KMS-11 (cell line): ENCODE data around the gene FOCAD.

Source experiments
- H2AFZ ChIP-seq: fragments of 200-600 bp; sonication (generic); 2 replicates; pipeline ENCODE4 v1.6.1; 2016; ENCODE audit warnings: antibody characterized with exemption, mixed run types, low read depth
- H3K27ac ChIP-seq: fragments of 200-600 bp; sonication (generic); 2 replicates; pipeline ENCODE4 v1.6.1; 2016; ENCODE audit warnings: mild to moderate bottlenecking, mixed run types
- H3K27me3 ChIP-seq: fragments of 200-600 bp; sonication (generic); 2 replicates; pipeline ENCODE4 v1.6.1; 2017; ENCODE audit warnings: mild to moderate bottlenecking, low read depth, mixed run types, moderate library complexity; ENCODE audit not compliant: insufficient read depth
- H3K36me3 ChIP-seq: fragments of 200-600 bp; sonication (generic); 2 replicates; pipeline ENCODE4 v1.6.1; 2017; ENCODE audit warnings: mild to moderate bottlenecking, mixed run types; ENCODE audit not compliant: insufficient read depth
- H3K4me1 ChIP-seq: fragments of 200-600 bp; sonication (generic); 2 replicates; pipeline ENCODE4 v1.6.1; 2016; ENCODE audit warnings: mild to moderate bottlenecking, low read depth, mixed run types; ENCODE audit not compliant: poor library complexity, severe bottlenecking
- H3K4me2 ChIP-seq: fragments of 200-600 bp; sonication (generic); 2 replicates; pipeline ENCODE4 v1.7.0; 2016; ENCODE audit warnings: mild to moderate bottlenecking, mixed run types
- H3K4me3 ChIP-seq: fragments of 200-600 bp; sonication (generic); IDR thresholded peaks from 2 replicates; pipeline ENCODE4 v1.6.1; 2017; ENCODE audit warnings: low read depth, low read length, mixed read lengths; ENCODE audit not compliant: insufficient read depth
- H3K79me2 ChIP-seq: fragments of 200-600 bp; sonication (generic); 2 replicates; pipeline ENCODE4 v1.6.1; 2016; ENCODE audit warnings: low read depth, mixed run types; ENCODE audit not compliant: insufficient read depth
- H3K9ac ChIP-seq: fragments of 200-600 bp; sonication (generic); 2 replicates; pipeline ENCODE4 v1.6.1; 2016; ENCODE audit warnings: mild to moderate bottlenecking, mixed run types
- H4K20me1 ChIP-seq: fragments of 200-600 bp; sonication (generic); 2 replicates; pipeline ENCODE4 v1.6.1; 2016; ENCODE audit warnings: mild to moderate bottlenecking, mixed run types; ENCODE audit not compliant: insufficient read depth
- TF ChIP-seq, protein P1 (sequence below): fragments of 200-600 bp; sonication (generic); conservative IDR thresholded peaks from 2 replicates; pipeline ENCODE4 v1.6.1; 2017; ENCODE audit warnings: low read depth, mild to moderate bottlenecking, antibody characterized with exemption, low read length, moderate library complexity, mixed read lengths

Gene FOCAD

DNA sequence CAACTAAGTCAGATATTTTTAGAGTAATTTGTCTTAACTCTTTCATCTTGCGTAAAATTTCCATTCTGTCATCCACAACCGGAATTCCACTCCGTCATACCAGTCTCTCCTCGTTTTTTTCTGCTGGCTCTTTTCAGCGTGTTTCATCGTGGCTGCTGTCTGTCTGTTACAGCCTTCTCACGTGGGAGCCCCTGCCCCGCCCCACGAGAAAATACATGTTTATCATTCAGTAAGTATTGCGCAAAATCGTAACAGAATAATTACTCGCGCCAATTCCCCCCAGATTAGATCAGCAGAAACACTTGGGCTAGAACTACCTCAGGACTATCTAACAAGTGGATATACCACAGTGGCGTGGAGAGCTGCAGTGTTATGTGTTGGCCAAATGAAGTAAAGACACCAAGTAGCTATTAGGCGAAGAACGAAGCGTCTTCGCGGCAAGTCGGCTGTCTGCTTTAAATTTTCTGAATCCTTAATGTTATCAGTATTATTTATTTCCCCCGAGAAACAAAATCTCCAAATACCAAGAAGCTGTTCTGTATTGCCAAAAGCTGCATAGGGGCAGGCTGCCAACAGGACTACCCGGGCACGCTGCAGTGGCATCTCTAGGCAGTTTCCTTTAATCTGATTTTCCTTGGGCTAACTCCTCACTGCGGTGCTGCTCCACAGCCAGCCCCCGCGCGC, 566 bp upstream of the FOCAD start:
- Histone ChIP-seq H2AFZ (peak overlapping the region; percentile 64), H3K27ac (peak overlapping the region; percentile 81), H3K4me2 (peak overlapping the region; percentile 65), H3K4me3 (no peak overlapping the region), H3K79me2 (peaks cover 31% of the 10 kb centered on the region), H3K27me3 (no peaks in the 10 kb centered on the region), H3K4me1 (peaks cover 25% of the 10 kb centered on the region), H3K9ac (peak overlapping the region; percentile 81; the same call in 1 of the 2 replicates), H4K20me1 (no peaks in the 10 kb centered on the region), H3K36me3 (no peaks in the 10 kb centered on the region)
- TF ChIP-seq, protein P1, sequence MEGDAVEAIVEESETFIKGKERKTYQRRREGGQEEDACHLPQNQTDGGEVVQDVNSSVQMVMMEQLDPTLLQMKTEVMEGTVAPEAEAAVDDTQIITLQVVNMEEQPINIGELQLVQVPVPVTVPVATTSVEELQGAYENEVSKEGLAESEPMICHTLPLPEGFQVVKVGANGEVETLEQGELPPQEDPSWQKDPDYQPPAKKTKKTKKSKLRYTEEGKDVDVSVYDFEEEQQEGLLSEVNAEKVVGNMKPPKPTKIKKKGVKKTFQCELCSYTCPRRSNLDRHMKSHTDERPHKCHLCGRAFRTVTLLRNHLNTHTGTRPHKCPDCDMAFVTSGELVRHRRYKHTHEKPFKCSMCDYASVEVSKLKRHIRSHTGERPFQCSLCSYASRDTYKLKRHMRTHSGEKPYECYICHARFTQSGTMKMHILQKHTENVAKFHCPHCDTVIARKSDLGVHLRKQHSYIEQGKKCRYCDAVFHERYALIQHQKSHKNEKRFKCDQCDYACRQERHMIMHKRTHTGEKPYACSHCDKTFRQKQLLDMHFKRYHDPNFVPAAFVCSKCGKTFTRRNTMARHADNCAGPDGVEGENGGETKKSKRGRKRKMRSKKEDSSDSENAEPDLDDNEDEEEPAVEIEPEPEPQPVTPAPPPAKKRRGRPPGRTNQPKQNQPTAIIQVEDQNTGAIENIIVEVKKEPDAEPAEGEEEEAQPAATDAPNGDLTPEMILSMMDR = no peak

DNA sequence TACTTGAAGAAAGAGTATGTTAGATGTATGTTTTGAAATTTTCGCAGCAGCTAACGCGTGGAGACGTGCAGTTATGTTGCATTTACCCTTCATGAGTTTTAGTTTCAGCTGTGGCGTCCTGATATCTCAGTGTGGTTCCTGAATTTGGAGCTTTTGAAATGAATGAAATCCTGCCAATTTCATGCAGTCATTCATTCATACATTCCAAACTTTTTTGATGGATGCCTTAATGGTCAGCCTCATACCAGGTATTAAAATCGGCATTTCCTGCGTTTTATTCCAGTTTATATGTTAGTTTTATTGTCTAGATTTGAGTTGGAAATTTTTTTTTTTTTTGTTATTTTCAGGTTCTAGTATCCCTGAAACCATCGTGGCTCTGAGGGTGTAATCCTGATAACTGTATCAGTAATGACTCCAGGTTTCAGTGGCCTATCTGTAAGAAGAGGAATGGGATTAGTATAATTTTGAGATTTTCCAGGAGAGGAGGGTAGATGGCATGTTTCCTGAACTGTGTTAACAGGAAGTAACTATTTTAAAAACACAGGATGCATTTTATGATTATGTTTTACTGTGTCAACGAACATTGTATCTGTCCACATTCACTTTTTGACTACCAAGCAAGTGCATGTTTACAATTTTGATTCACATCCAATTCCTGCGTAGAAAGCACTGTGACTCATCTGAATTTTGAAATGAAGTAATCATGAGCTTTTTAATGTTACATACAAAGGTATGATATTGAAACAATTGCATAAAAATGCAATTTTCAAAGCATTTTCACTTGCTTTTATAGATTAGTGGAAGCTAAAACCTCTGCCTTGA, 1.0 kb downstream of the FOCAD start:
- Histone ChIP-seq H2AFZ (peak overlapping the region; percentile 72), H3K79me2 (peaks cover 31% of the 10 kb centered on the region)

DNA sequence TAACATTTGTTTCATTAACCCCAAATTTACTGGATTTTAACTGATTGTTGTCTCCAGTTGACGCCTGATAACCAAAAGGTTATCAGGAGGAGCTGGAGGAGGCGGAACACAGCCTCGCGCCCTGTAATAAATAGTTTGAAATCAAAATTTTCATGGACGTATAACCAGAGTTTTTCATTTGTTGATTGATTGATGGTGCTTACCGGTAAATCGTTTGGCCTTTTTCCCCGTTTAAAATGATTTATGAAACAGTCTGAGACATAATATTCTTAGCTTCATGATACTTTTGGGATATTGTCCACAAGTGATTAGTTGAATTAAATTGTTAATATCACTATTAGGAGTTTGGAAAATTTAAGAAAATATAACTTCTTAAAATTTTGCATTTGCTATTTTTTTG, 1.7 kb downstream of the FOCAD start:
- no peak overlapping the region for H3K27ac ChIP-seq
- H3K9ac ChIP-seq = no peak overlapping the region
- peaks cover 31% of the 10 kb centered on the region for H3K79me2 ChIP-seq

More for the DNA sequence above, 1.0 kb downstream of the FOCAD start:
- Histone ChIP-seq H3K27me3 (no peaks in the 10 kb centered on the region), H3K36me3 (no peaks in the 10 kb centered on the region), H3K4me2 (peak overlapping the region; percentile 58), H3K4me1 (peaks cover 25% of the 10 kb centered on the region), H3K4me3 (no peak overlapping the region), H3K9ac (peak overlapping the region; percentile 81), H3K27ac (peak overlapping the region; percentile 81), H4K20me1 (no peaks in the 10 kb centered on the region)
- TF ChIP-seq, protein P1 = no peak

DNA sequence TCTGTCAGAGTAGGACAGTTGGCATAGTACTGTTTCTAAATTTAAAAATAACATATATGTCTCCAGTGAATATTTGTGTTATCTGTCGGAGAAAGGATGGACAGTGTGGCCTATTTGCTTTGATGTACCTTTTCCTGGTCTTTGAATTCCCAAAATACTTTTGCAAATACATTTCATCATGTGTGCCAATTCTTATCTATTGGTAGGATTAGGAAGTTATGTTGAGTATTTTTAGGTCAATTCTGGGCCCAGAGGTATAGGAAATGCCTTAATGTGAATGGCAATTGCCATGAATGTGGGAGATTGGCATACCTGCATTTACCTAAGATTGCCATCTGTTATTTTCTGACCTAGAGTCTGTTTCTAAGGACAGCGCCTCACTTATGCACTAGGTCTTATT, 5.8 kb downstream of the FOCAD start:
- no peak overlapping the region for H3K4me3 ChIP-seq
- no peaks in the 10 kb centered on the region for H3K27me3 ChIP-seq
- TF ChIP-seq, protein P1 = no peak
- no peak overlapping the region for H3K4me2 ChIP-seq
- peaks cover 12% of the 10 kb centered on the region for H3K4me1 ChIP-seq
- H4K20me1 ChIP-seq = no peaks in the 10 kb centered on the region
- no peaks in the 10 kb centered on the region for H3K36me3 ChIP-seq
- H3K79me2 ChIP-seq = peaks cover 37% of the 10 kb centered on the region
- no peak overlapping the region for H3K27ac ChIP-seq
- H2AFZ ChIP-seq = no peak overlapping the region
- H3K9ac ChIP-seq = no peak overlapping the region

More for the DNA sequence above, 1.7 kb downstream of the FOCAD start:
- H3K4me3 ChIP-seq = no peak overlapping the region
- H3K36me3 ChIP-seq = no peaks in the 10 kb centered on the region
- H2AFZ ChIP-seq = no peak overlapping the region
- H3K27me3 ChIP-seq = no peaks in the 10 kb centered on the region
- TF ChIP-seq, protein P1 = no peak
- no peaks in the 10 kb centered on the region for H4K20me1 ChIP-seq
- peak overlapping the region; percentile 58; the same call in 1 of the 2 replicates for H3K4me2 ChIP-seq
- peaks cover 25% of the 10 kb centered on the region for H3K4me1 ChIP-seq
